Keratinocyte (primary cell): ENCODE results near the gene TPCN1. TPM values are rescaled to one million over a fixed set of nuclear protein-coding genes. Genes with fewer than 3 reads are reported as not detected.

Experiments
- DNase-seq: peaks from one replicate; pipeline ENCODE4 v3.0.0-alpha.2; 2011; ENCODE audit warnings: low read depth, missing footprints, low spot score
- FAIRE-seq: peaks from 2 replicates; lab custom pipeline; 2011; peaks lifted over from hg19 to GRCh38; lab: Jason Lieb, UNC
- H2AFZ ChIP-seq: 2 replicates; pipeline ENCODE4 v1.6.0; 2012; ENCODE audit warnings: low read length, control low read depth, inconsistent platforms; ENCODE audit not compliant: control insufficient read depth
- H3K27ac ChIP-seq: 2 replicates; pipeline ENCODE4 v1.5.1; 2011; ENCODE audit warnings: low read length; ENCODE audit not compliant: control insufficient read depth, insufficient read depth
- H3K27me3 ChIP-seq: 3 replicates; pipeline ENCODE4 v1.6.0; 2011; ENCODE audit warnings: low read length; ENCODE audit not compliant: control insufficient read depth, insufficient read depth; ENCODE audit errors: extremely low read depth
- H3K36me3 ChIP-seq, 2 experiments: 2 replicates in 1 of 2; 3 replicates in 1 of 2; pipeline ENCODE4 v1.5.1; 2011; ENCODE audit warnings: low read length in 2 of 2, mild to moderate bottlenecking in 1 of 2; ENCODE audit not compliant: control insufficient read depth in 2 of 2, insufficient read depth in 2 of 2; ENCODE audit errors: extremely low read depth in 1 of 2
- H3K4me1 ChIP-seq: 3 replicates; pipeline ENCODE4 v1.5.1; 2011; ENCODE audit warnings: low read length; ENCODE audit not compliant: control insufficient read depth, insufficient read depth; ENCODE audit errors: extremely low read depth
- H3K4me2 ChIP-seq: 3 replicates; pipeline ENCODE4 v1.6.0; 2011; ENCODE audit warnings: low read depth, low read length; ENCODE audit not compliant: control insufficient read depth, insufficient read depth; ENCODE audit errors: extremely low read depth
- H3K4me3 ChIP-seq, 3 experiments: fragments of 200-600 bp in 1 of 3; sonication (generic) in 1 of 3; 2 replicates in 2 of 3; 3 replicates in 1 of 3; pipeline ENCODE4 v1.5.1; 2011 to 2016; ENCODE audit warnings: low read length in 3 of 3, mild to moderate bottlenecking in 3 of 3, control low read depth in 2 of 3, inconsistent platforms in 1 of 3, low read depth in 1 of 3, mixed read lengths in 1 of 3, mixed run types in 1 of 3, moderate library complexity in 1 of 3; ENCODE audit not compliant: control insufficient read depth in 2 of 3, insufficient read depth in 2 of 3; ENCODE audit errors: extremely low read depth in 1 of 3
- H3K79me2 ChIP-seq: 2 replicates; pipeline ENCODE4 v1.6.0; 2012; ENCODE audit warnings: low read length; ENCODE audit not compliant: control insufficient read depth, insufficient read depth
- H3K9ac ChIP-seq: 3 replicates; pipeline ENCODE4 v1.6.0; 2011; ENCODE audit warnings: low read length; ENCODE audit not compliant: control insufficient read depth, insufficient read depth; ENCODE audit errors: extremely low read depth
- H3K9me1 ChIP-seq: 3 replicates; pipeline ENCODE4 v1.6.0; 2011; ENCODE audit warnings: low read length; ENCODE audit not compliant: control insufficient read depth, insufficient read depth; ENCODE audit errors: extremely low read depth
- H3K9me3 ChIP-seq: 2 replicates; pipeline ENCODE4 v1.5.1; 2012; ENCODE audit warnings: low read depth, low read length; ENCODE audit not compliant: control insufficient read depth
- H4K20me1 ChIP-seq: 3 replicates; pipeline ENCODE4 v1.6.0; 2011; ENCODE audit warnings: low read length; ENCODE audit not compliant: control insufficient read depth, insufficient read depth; ENCODE audit errors: extremely low read depth
- CTCF ChIP-seq, 3 experiments: IDR thresholded peaks in 1 of 3; conservative IDR thresholded peaks in 1 of 3; optimal IDR thresholded peaks in 1 of 3; 2 replicates in 2 of 3; 3 replicates in 1 of 3; pipeline versions ENCODE3 to v1.5.1; 2011; ENCODE audit warnings: low read length in 3 of 3, mild to moderate bottlenecking in 3 of 3, moderate library complexity in 2 of 3, control low read depth in 1 of 3, inconsistent platforms in 1 of 3; ENCODE audit not compliant: insufficient read depth in 2 of 3; ENCODE audit errors: extremely low read depth in 1 of 3
- EZH2 ChIP-seq: IDR thresholded peaks from one replicate; pipeline ENCODE4 v1.6.1; 2012; ENCODE audit warnings: inconsistent platforms, mild to moderate bottlenecking, low read length, moderate library complexity
- dilution Hi-C: fragments of 300-500 bp; cut with MboI; formaldehyde crosslinking; loops from one replicate; pipeline ENCODE4 v1.7.0; 2020; ENCODE audit warnings: low sequenced_read_pairs; ENCODE audit not compliant: extremely low pct_ligation_motif_present
- polyA plus RNA-seq, 5 experiments: library from polyadenylated mRNA; depleted of rRNA in 3 of 5; stranded (reverse) in 3 of 5; stranded (forward) in 1 of 5; unstranded in 1 of 5; fragments of >200 nt; gene quantifications; 1 replicate in 1 of 5; 2 replicates in 3 of 5; 3 replicates in 1 of 5; pipeline versions ENCODE4 v1.2.1 to v1.2.3, GENCODE V29; 2011 to 2012; ENCODE audit warnings: missing spikeins in 2 of 5, low read depth in 1 of 5, low replicate concordance in 1 of 5

Gene TPCN1
- polyA plus RNA-seq, 1 donor (not counting 4 experiments of a cell fraction or from before 2014, with no cell fraction given): 6.8 TPM

DNA sequence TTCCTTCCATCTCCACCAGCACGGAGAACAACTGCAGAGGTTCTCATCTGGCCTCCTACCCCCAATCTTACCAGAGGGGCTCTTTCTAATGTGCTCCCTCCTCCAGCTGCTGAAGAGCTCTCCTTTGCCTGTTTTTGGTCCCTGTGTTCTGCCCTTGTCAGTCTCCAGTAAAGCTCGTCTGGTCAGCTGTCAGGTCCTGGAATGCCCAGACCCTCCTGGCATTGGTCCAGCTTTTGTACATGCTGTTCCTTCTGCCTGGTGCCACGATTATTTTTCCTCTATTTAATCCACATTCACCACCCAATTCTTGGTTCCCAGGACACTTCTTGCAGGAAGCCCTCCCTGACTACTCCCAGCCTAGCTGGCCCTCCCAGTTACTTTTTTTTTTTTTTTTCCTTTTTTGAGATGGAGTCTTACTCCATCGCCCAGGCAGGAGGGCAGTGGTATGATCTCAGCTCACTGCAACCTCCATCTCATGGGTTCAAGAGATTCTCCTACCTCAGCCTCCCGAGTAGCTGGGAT is 107.2 kb downstream of the TPCN1 start:
- no peak for TF ChIP-seq EZH2
- no peak for TF ChIP-seq CTCF (optimal IDR thresholded peaks at IDR 0.05 in 1 of 3, IDR thresholded peaks at IDR 0.05 in 1 of 3, conservative IDR thresholded peaks at IDR 0.05 in 1 of 3; ENCODE audit: extremely low read depth in 1 of 3, insufficient read depth in 2 of 3, low read length in 3 of 3)
- H3K4me2 ChIP-seq: no peak overlapping the region
- no peak overlapping the region for H3K4me3 ChIP-seq
- no peak overlapping the region for H3K27ac ChIP-seq
- no peaks in the 10 kb centered on the region for H4K20me1 ChIP-seq
- no peaks in the 10 kb centered on the region for H3K9me3 ChIP-seq
- H3K79me2 ChIP-seq: no peaks in the 10 kb centered on the region
- H3K9me1 ChIP-seq: no peaks in the 10 kb centered on the region
- no peak overlapping the region for H3K9ac ChIP-seq
- no peak overlapping the region for H2AFZ ChIP-seq
- DNase-seq: no peak
- peaks cover 4 to 11% of the 10 kb centered on the region in 2 experiments for H3K36me3 ChIP-seq
- H3K4me1 ChIP-seq: no peaks in the 10 kb centered on the region
- dilution Hi-C loops: no loop called here
- no peak for FAIRE-seq
- no peaks in the 10 kb centered on the region for H3K27me3 ChIP-seq

DNA sequence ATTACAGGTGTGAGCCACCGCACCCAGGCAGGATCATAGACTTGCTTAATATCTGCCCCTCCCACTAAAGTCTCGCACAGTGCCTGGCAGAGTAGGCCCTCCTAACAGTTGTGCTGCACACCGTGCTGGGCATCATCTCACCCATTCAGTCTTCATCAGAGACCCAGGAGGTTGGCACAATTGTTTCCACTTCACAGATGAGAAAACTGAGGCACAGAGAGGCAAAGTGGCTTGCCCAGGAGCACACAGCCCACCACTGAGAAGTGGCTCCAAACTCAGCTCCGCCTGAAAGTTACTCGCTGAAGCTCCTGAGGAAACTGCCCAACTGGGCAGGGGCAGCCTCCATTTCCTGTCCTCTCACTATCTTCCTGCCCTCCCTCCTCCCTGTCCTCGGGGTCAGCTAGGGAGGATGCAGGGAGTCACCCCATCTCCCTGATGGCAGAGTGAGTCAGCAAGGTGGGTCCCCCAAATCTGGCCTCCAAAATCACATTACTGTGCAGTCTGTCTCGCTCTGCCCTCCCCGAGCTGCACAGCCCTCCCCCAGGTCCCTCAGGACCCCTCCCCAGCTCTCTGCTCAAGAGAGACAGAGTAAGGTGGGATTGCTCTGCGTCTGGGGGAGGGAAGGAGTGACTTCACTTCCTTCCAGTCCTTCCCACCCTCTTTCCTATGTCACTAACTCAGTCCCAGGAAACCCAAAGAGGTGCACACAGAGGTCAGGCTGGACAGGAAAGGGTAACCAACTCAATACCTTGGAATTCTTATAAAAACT is 107.9 kb downstream of the TPCN1 start:
- H3K9me3 ChIP-seq: no peaks in the 10 kb centered on the region
- peaks cover 5% of the 10 kb centered on the region for H3K4me1 ChIP-seq
- no peak overlapping the region for H3K4me3 ChIP-seq
- H3K4me2 ChIP-seq: no peak overlapping the region
- no peak for TF ChIP-seq EZH2
- no peak for TF ChIP-seq CTCF (optimal IDR thresholded peaks at IDR 0.05 in 1 of 3, IDR thresholded peaks at IDR 0.05 in 1 of 3, conservative IDR thresholded peaks at IDR 0.05 in 1 of 3; ENCODE audit: extremely low read depth in 1 of 3, insufficient read depth in 2 of 3, low read length in 3 of 3)
- no peak for DNase-seq
- dilution Hi-C loops: no loop called here
- H3K27ac ChIP-seq: no peak overlapping the region
- H3K79me2 ChIP-seq: no peaks in the 10 kb centered on the region
- H3K27me3 ChIP-seq: no peaks in the 10 kb centered on the region
- no peak overlapping the region for H2AFZ ChIP-seq
- no peaks in the 10 kb centered on the region for H4K20me1 ChIP-seq
- H3K9me1 ChIP-seq: no peaks in the 10 kb centered on the region
- no peak overlapping the region for H3K9ac ChIP-seq
- H3K36me3 ChIP-seq: peaks cover 4 to 11% of the 10 kb centered on the region in 2 experiments
- no peak for FAIRE-seq
